Stomach (tissue), 4 donors: Measurements from ENCODE around the gene RCAN1.

ENCODE experiments used
- CTCF ChIP-seq, 7 experiments: fragments of 450-650 bp in 4 of 7; fragments of 200-600 bp in 3 of 7; sonication (generic) in 3 of 7; IDR thresholded peaks; one replicate each; pipeline ENCODE4 v1.5.1; 2016 to 2019; ENCODE audit warnings: antibody characterized with exemption in 7 of 7, control low read depth in 2 of 7, mild to moderate bottlenecking in 1 of 7
- EP300 ChIP-seq: sonication (generic); formaldehyde crosslinking; IDR thresholded peaks from one replicate; pipeline ENCODE4 v1.6.1; 2017; ENCODE audit warnings: antibody characterized with exemption
- POLR2AphosphoS5 ChIP-seq, 3 donors: sonication (generic); formaldehyde crosslinking; IDR thresholded peaks; one replicate each; pipeline ENCODE4 v1.6.1; 2016; ENCODE audit warnings: antibody characterized with exemption in 3 of 3

GRCh38 chr21:34501716-34502115 is 113.2 kb downstream of the RCAN1 start:
- TF ChIP-seq CTCF (IDR thresholded peaks at IDR 0.05) (no peak), POLR2AphosphoS5 (IDR thresholded peaks at IDR 0.05) (no peak), EP300 (no peak)
